HL-60 (cell line): Measurements from ENCODE around the gene TMEM100.
A peak's percentile ranks its signal among the peaks of the same experiment; 100 is the strongest.
"Not testable (repeated sequence)": the region's sequence is repeated elsewhere in the genome, so short reads cannot be mapped to it uniquely, and the experiment has no call there.

ENCODE experiments used
- DNase-seq, 2 experiments: peaks; one replicate each; pipeline ENCODE4 v3.0.0-alpha.2; 2010 to 2020; ENCODE audit warnings: low read depth in 1 of 2, low spot score in 1 of 2
- H3K27ac ChIP-seq: fragments of 250-450 bp; sonication (Bioruptor Pico); replicated peaks from 2 replicates; pipeline ENCODE4 v1.5.1; 2020; ENCODE audit warnings: mild to moderate bottlenecking, moderate library complexity
- H3K27me3 ChIP-seq: fragments of 250-450 bp; sonication (Bioruptor Pico); 2 replicates; pipeline ENCODE4 v1.5.1; 2021; ENCODE audit warnings: mild to moderate bottlenecking, moderate library complexity; ENCODE audit not compliant: insufficient read depth, poor library complexity, severe bottlenecking
- H3K4me3 ChIP-seq: replicated peaks from 2 replicates; pipeline ENCODE4 v1.5.1; 2011; ENCODE audit warnings: mild to moderate bottlenecking, control low read depth, low read length; ENCODE audit not compliant: insufficient read depth
- GABPA ChIP-seq: IDR thresholded peaks from 2 replicates; pipeline ENCODE4 v1.6.1; 2012; ENCODE audit warnings: low read depth
- POLR2AphosphoS5 ChIP-seq: IDR thresholded peaks from 2 replicates; pipeline ENCODE4 v1.6.1; 2012; ENCODE audit warnings: low read depth
- SPI1 ChIP-seq: IDR thresholded peaks from 2 replicates; pipeline ENCODE4 v1.6.1; 2012; ENCODE audit warnings: low read depth, mild to moderate bottlenecking, borderline replicate concordance
- TF ChIP-seq, protein P1 (sequence below): IDR thresholded peaks from one replicate; pipeline ENCODE4 v1.5.1; 2011; ENCODE audit warnings: low read length, control low read depth, inconsistent platforms; ENCODE audit not compliant: insufficient read depth

The TMEM100 gene

GRCh38 chr17:55673743-55674506 lies 48.7 kb downstream of the TMEM100 start:
- Histone ChIP-seq H3K4me3 (no peak overlapping the region), H3K27ac (peak overlapping the region; percentile 81), H3K27me3 (no peaks in the 10 kb centered on the region)
- peak; percentile 48; the same call in 1 of the 2 replicates for TF ChIP-seq POLR2AphosphoS5
- TF ChIP-seq GABPA = no peak
- peak; percentile 88 to 91 for DNase-seq

DNA sequence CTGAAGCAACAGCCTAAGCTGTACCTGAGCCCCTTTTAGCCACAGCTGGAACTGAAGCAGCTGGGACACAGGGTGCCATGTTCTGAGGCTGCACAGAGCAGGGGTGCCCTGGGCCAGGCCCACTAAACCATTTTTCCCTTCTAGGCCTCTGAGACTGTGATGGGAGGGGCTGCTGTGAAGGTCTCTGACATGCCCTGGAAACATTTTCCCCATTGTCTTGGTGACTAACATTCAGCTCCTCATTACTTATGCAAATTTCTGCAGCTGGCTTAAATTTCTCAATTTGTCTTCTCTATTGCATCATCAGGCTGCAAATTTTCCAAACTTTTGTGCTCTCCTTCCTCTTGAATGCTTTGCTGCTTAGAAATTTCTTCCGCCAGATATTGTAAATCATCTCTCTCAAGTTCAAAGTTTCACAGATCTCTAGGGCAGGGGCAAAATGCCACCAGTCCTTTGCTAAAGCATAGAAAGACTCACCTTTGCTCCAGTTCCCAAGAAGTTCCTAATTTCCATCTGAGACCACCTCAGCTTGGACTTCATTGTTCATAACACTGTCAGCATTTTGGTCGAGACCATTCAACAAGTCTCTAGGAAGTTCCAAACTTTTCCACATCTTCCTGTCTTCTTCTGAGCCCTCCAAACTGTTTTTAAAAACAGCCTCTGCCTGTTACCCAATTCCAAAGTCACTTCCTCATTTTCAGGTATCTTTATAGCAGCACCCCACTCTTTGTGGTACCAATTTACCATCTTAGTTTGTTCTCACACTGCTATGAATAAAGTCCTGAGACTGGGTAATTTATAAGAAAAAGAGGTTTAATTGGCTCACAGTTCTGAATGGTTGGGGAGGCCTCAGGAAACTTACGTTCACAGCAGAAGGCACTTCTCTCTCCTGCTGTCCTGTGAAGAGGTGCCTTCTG lies 49.8 kb downstream of the TMEM100 start:
- DNase-seq = peak; percentile 62 to 63
- TF ChIP-seq, protein P1, sequence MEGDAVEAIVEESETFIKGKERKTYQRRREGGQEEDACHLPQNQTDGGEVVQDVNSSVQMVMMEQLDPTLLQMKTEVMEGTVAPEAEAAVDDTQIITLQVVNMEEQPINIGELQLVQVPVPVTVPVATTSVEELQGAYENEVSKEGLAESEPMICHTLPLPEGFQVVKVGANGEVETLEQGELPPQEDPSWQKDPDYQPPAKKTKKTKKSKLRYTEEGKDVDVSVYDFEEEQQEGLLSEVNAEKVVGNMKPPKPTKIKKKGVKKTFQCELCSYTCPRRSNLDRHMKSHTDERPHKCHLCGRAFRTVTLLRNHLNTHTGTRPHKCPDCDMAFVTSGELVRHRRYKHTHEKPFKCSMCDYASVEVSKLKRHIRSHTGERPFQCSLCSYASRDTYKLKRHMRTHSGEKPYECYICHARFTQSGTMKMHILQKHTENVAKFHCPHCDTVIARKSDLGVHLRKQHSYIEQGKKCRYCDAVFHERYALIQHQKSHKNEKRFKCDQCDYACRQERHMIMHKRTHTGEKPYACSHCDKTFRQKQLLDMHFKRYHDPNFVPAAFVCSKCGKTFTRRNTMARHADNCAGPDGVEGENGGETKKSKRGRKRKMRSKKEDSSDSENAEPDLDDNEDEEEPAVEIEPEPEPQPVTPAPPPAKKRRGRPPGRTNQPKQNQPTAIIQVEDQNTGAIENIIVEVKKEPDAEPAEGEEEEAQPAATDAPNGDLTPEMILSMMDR = no peak
- TF ChIP-seq SPI1 = peak; percentile 98
- H3K27me3 ChIP-seq = no peaks in the 10 kb centered on the region
- H3K27ac ChIP-seq = peak overlapping the region; percentile 81
- no peak overlapping the region for H3K4me3 ChIP-seq

DNA sequence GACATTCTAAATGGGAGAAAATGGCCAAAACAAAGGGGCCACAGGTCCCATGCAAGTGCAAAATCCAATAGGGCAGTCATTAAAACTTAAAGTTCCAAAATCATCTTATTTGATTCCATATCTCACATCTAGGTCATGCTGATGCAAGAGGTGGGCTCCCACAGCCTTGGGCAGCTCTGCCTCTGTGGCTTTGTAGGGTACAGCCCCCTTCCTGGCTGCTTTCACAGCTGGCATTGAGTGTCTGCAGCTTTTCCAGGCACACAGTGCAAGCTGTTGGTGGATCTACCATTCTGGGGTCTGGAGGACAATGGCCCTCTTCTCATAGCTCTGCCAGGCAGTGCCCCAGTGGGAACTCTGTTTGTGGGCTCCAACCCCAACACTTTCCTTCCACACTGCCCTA lies 50.7 kb downstream of the TMEM100 start:
- H3K27me3 ChIP-seq, H3K4me3 ChIP-seq, DNase-seq: not testable (repeated sequence)
- H3K27ac ChIP-seq = peak overlapping the region; percentile 81
